GM20431 (cell line): ENCODE measurements around the gene DAW1.
"Not testable (repeated sequence)": the region's sequence is repeated elsewhere in the genome, so short reads cannot be mapped to it uniquely, and the experiment has no call there.

ENCODE experiments used
- in situ Hi-C: fragments of 300-500 bp; cut with MseI, MboI; formaldehyde crosslinking; loops from one replicate; pipeline ENCODE4 v1.15.0; 2020; ENCODE audit warnings: low sequenced_read_pairs; ENCODE audit not compliant: unreplicated experiment

DAW1 gene

DNA sequence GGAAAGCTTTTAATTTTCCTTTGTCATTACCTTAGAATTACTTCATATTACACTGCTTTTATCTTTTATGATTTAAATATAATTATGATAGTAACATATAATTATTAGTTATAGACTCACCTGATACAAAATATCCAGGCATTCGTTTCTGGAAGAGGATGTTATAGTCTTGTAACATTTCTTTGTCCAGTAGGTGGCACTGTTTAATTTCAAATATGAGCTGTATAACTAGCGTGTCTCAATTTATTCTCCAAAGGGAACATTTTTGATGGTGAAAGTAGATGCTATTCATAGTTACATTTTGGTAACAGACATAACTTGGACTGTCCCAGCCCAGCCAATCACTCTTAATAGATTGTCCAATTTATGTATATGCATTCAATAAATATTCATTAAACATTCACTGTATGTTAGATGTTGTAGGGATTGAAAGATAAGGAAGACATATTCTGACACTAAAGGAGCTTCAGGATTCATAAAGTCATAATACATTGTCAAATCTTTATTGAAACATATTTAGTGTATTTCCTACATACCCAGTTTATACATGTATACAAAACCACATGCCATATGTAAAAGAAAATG, 19.2 kb downstream of the DAW1 start:
- in situ Hi-C loops = no loop called here

DNA sequence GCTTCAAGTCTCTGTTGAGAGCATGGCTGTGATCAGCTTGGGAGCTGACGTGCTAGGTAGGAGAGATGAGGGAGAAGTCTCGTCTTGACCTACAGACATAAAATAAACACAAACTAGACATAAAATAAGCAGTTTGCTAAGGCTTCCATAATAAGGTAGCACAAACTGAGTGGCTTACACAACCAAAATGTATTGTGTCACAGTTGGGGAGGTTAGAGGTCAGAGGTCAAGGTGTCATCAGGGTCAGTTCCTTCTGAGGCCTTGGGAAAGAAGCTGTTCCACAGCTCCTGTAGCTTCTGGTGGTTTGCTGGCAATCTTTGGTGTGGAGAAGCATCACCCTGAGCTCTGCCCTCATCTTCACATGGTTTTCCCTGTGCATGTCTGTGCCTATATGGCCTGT, 20.2 kb downstream of the DAW1 start:
- in situ Hi-C loops = no loop called here

DNA sequence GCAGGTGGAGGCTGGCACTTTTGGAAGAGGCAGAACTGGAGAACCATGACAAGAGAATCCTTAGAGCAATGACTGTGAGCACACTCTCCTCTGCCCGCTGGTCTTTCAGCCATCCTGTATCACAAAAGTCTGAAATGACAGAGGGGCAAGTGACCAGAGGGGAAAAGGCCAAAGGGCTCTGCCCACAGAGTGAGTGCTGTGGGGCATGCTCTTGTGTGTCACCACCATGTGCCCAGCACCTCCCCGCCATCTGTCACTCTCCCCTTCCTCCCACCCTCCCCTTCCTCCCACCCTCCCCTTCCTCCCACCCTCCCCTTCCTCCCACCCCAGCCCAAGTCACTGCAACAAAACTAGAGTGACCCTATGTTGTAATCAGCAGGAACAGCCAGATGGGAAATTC, 31.9 kb downstream of the DAW1 start:
- in situ Hi-C loops = no loop called here

DNA sequence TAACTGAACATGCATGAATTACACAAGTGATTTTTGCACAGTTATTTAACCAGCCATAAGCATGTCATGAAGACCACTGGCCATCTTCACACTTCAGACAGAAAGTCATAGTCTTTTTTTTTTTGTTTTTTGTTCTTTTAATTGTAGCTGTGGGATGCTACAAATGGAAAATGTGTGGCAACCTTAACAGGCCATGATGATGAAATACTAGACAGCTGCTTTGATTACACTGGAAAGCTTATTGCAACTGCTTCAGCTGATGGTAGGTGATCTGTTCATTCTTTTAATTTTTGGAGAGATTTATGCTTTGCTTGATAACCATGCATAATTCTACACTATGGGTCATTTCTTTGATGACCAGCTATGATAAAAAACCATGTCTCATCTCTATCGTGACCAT, 35.6 kb downstream of the DAW1 start:
- in situ Hi-C loops = no loop called here

DNA sequence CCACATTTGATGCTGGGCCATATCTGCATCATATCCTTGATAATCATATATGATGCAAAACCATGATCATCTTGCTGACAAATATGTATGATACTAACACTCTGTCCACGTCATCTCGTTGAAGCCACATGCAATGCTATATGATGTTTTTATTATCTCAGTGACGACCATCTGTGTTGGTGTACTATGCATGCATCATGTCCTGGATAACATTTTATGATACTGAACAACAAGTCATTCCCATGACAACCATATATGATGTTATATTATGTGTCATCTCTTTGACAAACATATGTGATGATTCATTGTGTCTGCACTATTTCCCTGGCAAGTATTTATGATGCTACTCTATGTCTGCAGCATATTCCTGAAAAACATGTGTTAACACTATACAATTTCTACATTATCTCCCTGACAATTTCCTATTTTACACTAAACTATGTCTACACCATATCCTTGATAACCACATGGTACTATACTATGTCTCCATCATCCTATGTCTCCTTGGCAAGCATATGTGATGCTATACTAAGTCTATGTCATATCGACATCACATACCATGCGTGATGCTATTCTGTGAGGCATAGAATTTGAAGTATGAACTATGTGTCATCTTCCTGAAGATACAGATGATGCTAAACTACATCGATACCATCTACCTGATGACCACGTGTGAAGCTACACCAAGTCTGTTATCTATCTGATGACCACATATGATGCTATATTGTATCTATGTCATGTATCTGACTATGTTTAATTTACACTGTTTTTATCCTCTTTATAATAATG, 37.0 kb downstream of the DAW1 start:
- in situ Hi-C loops = no loop called here

DNA sequence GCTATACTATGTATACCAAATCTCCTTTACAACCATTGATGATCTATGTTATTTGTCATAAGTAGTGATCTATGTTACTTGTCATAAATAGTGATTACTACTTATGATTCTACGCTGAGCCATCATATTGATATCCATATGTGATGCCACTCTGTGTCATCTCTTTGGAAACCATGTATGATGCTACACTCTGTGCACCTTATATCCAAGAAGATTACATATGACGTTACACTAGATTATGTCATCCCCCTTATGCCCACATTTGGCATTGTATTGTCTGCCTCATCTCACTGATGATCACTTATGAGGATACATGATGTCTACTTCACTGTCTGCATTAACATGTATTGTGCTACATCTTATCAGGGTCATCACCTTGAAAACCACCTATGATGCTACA, 42.9 kb downstream of the DAW1 start:
- in situ Hi-C loops = no loop called here

DNA sequence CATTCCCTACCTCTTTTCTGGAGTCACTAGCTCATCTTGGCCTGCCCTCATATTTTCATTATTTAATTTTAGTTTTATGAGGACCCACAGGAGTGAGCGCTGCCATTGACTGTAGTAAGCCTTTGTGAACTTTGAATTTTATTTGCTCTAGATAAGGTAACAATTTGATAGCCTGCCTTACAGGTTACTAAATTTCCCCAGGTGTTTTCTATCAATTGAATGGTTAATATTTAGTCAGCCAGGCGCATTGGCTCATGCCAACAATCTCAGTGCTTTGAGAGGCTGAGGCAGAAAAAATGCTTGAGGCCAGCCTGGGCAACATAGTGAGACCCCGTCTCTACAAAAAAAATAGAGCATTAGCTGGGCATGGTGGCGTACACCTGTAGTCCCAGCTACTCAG, 50.2 kb downstream of the DAW1 start:
- in situ Hi-C loops = no loop called here

DNA sequence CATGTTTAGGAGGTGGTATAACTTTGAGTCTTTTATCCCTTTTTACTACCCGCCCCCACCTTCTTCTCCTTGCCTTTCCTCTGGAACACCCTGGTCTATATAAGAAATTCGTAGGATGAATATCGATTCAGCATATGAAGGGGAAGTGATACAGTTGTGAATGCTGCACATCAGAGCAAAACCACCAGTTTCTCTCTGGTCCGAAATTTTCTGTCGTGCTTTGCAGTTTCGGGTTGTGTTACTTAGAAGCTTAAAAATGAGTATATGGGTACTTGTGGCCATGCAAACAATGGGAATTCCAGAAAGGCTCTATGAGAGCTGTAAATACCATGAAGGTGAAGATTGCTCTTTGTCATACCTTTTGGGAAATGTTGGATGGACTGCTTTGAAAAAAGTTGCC, 60.6 kb downstream of the DAW1 start:
- in situ Hi-C loops = no loop called here

DNA sequence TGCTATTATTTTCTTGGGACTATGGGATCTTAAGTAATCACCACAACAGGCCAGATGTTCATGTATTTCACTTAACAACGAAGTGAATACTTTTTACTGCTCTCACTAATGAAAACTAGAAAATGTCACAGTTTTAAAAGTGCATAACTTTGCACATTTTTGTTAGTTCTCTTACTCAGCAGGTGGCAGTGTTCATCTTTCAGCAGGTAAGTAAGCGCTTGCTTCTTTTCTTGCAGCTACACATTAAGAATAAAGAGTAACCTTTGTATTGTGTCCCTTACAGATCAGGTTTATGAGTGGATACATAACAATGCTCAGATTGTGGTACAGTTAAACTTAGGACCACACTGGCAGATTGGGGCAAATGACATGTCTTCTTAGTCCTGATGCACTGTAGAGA, 61.0 kb downstream of the DAW1 start:
- in situ Hi-C loops = no loop called here

DNA sequence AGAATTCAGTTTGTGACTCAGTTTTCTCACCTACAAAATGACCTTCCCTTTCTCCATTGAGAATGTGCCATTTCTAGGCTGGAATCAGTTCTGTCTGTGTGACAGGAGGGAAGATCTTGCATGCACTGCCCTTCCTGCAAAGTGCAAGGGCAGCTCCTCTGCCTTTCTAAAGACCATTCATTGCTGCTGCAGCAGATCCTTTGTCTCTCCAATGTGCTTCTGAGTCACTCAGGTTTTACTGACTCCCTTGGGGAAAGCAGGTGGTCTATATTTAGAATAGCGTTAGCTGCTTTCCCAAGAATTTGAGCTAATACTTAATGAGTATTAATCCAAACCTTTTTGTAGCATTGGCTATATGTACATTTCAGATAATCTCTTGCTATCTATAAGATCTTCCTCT, 62.5 kb downstream of the DAW1 start:
- in situ Hi-C loops = no loop called here

DNA sequence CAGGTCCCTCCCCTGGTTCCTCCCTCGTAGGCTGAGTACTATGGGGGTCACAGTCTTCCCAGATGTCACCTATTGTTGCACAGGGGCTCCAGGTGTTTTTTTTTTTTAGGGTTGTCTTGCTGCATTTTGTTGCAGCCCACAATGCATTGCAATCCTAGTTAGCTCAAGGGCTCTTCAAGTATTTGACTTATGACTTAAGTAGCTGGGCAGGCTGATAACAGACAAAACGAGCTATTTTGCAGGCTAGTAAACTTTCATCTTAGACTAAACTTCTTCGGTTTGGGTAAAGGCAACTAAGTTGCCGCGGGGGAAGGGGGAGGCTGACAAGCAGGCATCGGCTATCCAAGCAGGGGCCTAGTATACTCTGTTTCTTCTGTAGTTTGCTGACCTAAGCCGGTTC, 64.8 kb downstream of the DAW1 start:
- in situ Hi-C loops = not testable (repeated sequence)

DNA sequence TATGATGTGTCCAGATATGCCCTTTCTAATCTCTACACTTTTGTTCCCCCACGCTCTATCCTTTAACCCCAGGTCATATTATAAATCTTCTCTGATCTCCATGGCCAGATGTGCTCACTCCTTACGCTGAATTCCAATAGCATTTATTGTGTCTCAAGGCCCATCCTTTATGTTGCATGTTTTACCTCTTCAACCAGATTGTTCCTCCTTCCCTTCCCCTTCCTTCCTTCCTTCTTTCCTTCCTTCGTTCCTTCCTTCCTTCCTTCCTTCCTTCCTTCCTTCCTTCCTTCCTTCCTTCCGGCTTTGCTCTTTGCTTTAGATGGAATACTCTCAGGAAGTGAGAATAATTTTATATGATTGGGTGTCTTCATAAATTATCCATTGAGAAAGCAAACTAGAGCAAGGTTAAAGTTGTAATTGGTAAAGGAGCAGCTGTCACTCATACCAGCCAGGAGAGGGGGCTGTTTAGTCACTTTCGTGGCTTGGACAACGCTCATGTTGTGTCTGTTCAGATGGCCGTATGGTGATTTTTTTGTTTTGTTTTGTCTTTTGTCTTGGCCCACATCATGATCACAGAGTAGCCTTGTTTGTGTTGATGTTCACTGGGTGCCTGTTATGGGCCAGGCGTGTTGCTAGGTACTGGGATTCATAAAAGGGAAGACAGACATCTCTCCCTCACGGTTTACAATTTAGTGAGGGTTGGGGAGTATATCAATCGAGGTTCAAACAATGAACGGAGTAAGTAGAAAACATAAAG, 68.0 kb downstream of the DAW1 start:
- in situ Hi-C loops = no loop called here

DNA sequence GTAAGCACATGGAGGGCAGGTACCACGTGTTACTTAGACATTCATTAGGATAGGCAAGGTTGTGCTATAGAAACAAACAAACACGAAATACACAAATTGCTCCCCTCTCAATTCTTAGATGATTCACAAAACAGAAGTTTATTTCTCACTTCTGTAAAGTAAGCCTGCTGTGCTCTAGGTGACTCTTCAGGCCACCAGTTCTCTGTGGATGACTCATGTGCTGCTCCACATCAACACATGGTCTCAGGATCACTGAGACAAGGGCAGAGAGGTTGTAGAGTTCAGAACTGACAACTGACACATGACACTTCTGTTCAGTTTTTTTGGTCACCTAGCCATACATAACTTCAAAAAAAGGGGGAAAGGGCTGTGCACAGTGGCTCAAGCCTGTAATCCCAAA, 70.6 kb downstream of the DAW1 start:
- in situ Hi-C loops = no loop called here

DNA sequence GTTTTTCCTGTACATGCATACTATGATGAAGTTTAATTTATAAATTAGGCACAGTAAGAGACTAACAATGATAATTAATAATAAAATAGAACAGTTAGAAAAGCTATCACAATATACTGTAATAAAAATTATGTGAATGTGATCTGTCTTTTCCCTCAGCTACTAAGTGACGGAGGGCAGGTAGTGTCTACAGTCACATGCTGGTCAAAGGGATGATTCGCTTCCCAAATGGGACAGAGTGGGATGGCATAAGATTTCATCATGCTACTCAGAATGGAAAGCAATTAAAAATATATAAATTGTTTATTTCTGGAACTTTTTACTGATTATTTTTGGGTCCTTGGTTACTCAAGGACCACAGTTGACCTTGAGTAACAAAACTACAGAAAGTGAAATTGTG, 71.5 kb downstream of the DAW1 start:
- in situ Hi-C loops = no loop called here

DNA sequence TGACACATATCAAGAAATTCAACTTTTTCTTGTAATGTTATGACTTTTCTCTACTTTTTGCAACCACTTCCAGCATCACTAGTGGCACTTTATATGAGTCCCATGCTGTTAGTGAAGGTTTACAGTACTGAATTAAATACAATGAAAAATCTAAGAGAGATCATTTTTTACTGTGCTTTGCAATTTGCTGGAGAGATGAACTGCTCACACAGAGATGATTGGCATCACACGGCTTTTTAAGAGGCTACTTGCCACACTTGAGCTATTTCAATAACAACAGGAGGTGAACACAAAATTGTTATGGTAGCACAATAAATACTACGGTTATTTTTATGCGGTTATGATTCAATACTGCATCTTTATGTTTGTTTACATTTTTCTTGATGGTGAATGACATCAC, 88.9 kb downstream of the DAW1 start:
- in situ Hi-C loops = no loop called here

DNA sequence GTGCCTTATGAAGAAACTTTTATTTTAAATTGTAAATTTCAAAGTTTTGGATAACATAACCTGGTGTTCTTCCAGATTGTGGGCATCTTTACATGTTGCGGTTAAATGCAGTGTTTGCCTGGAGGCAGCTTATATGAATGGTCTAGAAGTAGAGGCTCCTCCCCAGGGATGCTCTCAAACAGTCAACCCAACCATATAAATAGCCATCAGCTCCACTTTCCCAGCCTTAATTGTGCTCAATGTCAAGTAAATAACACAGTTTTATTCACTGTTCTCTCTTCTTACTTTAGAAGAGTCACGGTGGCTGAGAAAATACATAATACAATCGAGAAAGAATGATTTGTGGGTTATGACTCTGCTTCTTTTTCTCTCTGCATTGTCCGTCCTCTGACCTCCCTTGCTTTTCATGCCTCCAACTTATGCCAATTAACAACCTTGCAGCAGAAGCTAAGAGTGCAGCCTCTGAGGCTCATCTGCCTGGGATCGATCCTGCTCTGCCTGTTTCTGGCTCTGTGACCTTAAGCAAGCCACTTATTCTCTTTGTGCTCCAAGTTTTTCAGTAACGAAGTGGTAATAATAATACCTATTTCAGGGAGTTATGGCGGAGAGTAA, 100.3 kb downstream of the DAW1 start:
- in situ Hi-C loops = no loop called here

DNA sequence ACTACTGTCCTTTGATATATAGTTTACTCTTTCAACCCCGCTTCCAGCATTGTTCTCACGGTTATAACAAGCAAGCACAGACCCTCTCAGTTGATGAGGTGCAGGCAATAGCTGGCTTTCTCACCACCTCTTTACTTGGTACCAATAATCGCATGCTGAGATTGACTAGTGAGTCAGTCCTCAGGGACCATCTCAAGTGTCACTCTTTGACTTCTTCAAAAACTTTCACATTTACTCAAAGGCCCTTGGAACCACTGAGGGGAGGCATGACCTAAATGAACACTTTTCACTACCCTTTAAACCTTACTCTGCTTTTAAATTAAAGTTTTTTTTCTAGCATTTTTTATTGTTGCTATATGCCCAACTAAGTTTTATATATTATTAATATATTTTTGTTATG, 101.8 kb downstream of the DAW1 start:
- in situ Hi-C loops = no loop called here
